ENCODE results near the gene SMS.

GRCh38 chrX:21930986-21931385 is 9.5 kb upstream of the SMS start:
- no peak for TF ChIP-seq CTCF (IDR thresholded peaks at IDR 0.05)
- no peak for TF ChIP-seq ZFX (IDR thresholded peaks at IDR 0.05; ENCODE audit: borderline replicate concordance)
